HG03565 (cell line): Measurements from ENCODE around the gene CD200R1L.

ENCODE experiments used
- ATAC-seq: cut with Tn5 transposase; IDR thresholded peaks from one replicate; pipeline ENCODE4 v1.9.1; 2021; ENCODE audit warnings: mild to moderate bottlenecking, moderate library complexity; ENCODE audit not compliant: unreplicated experiment

Gene CD200R1L

GRCh38 chr3:112770032-112770626, 76.5 kb downstream of the CD200R1L start:
- no peak for ATAC-seq

- no peak for ATAC-seq
Measured at GRCh38 chr3:112769286-112769978, 77.2 kb downstream of the CD200R1L start.

GRCh38 chr3:112767777-112768176, 78.9 kb downstream of the CD200R1L start:
- ATAC-seq: no peak

- ATAC-seq: peak; percentile 58
Measured at GRCh38 chr3:112767177-112767576, 79.5 kb downstream of the CD200R1L start.
